DOHH2 (cell line): Measurements from ENCODE around the gene TBPL1.

ENCODE experiments used
- H3F3A ChIP-seq: fragments of 200-600 bp; sonication (generic), shearing (Covaris generic); 2 replicates; pipeline ENCODE4 v1.6.0; 2016; ENCODE audit warnings: antibody characterized with exemption, mild to moderate bottlenecking; ENCODE audit not compliant: control insufficient read depth, insufficient read depth
- H3K27ac ChIP-seq: fragments of 200-600 bp; sonication (generic); 2 replicates; pipeline ENCODE4 v1.5.1; 2014; ENCODE audit warnings: low read depth, mild to moderate bottlenecking, low read length, moderate library complexity
- H3K27me3 ChIP-seq: fragments of 200-600 bp; sonication (generic); 2 replicates; pipeline ENCODE4 v1.6.1; 2014; ENCODE audit warnings: mild to moderate bottlenecking, low read length, mixed read lengths; ENCODE audit not compliant: control insufficient read depth
- H3K36me3 ChIP-seq: fragments of 200-600 bp; sonication (generic); 2 replicates; pipeline ENCODE4 v1.6.1; 2014; ENCODE audit warnings: mild to moderate bottlenecking, low read length, moderate library complexity, mixed read lengths; ENCODE audit not compliant: control insufficient read depth
- H3K4me1 ChIP-seq: fragments of 200-600 bp; sonication (generic); 2 replicates; pipeline ENCODE4 v1.6.1; 2014; ENCODE audit warnings: mild to moderate bottlenecking, low read length, mixed read lengths; ENCODE audit not compliant: control insufficient read depth
- H3K4me2 ChIP-seq: fragments of 200-600 bp; sonication (generic); 2 replicates; pipeline ENCODE4 v1.6.0; 2014; ENCODE audit warnings: mild to moderate bottlenecking, low read length, moderate library complexity
- H3K4me3 ChIP-seq: fragments of 200-600 bp; sonication (generic); 2 replicates; pipeline ENCODE4 v1.5.1; 2014; ENCODE audit warnings: mild to moderate bottlenecking, low read length, mixed read lengths
- H3K79me2 ChIP-seq: fragments of 200-600 bp; sonication (generic); 2 replicates; pipeline ENCODE4 v1.6.1; 2014; ENCODE audit warnings: mild to moderate bottlenecking, low read length, mixed read lengths; ENCODE audit not compliant: control insufficient read depth
- H3K9me2 ChIP-seq: fragments of 200-600 bp; sonication (generic); replicated peaks from 2 replicates; pipeline ENCODE4 v1.6.1; 2014; ENCODE audit warnings: mild to moderate bottlenecking, low read length, mixed read lengths; ENCODE audit not compliant: control insufficient read depth
- H3K9me3 ChIP-seq: fragments of 200-600 bp; sonication (generic); 2 replicates; pipeline ENCODE4 v1.6.1; 2014; ENCODE audit warnings: antibody characterized with exemption, low read length, mixed read lengths; ENCODE audit not compliant: control insufficient read depth, insufficient read depth
- H4K20me1 ChIP-seq: fragments of 200-600 bp; sonication (generic); 2 replicates; pipeline ENCODE4 v1.6.0; 2014; ENCODE audit warnings: low read depth, mild to moderate bottlenecking, antibody characterized with exemption, low read length, moderate library complexity; ENCODE audit not compliant: control insufficient read depth, insufficient read depth
- CTCF ChIP-seq: fragments of 200-600 bp; sonication (generic); IDR thresholded peaks from one replicate; pipeline ENCODE4 v1.5.1; 2014; ENCODE audit warnings: antibody characterized with exemption, mild to moderate bottlenecking, low read depth, low read length; ENCODE audit not compliant: poor library complexity, severe bottlenecking
- EZH2phosphoT487 ChIP-seq: fragments of 200-600 bp; sonication (generic); IDR thresholded peaks from 2 replicates; pipeline ENCODE4 v1.6.1; 2017; ENCODE audit warnings: borderline replicate concordance, mild to moderate bottlenecking, antibody characterized with exemption, low read length, moderate library complexity, mixed read lengths

TBPL1 gene

GRCh38 chr6:133983099-133983939 lies 30.3 kb downstream of the TBPL1 start:
- H3K4me1 ChIP-seq: no peaks in the 10 kb centered on the region
- H3K36me3 ChIP-seq: peaks cover 63% of the 10 kb centered on the region
- peaks cover 9% of the 10 kb centered on the region for H3K79me2 ChIP-seq
- no peak overlapping the region for H3K4me3 ChIP-seq
- peaks cover 2% of the 10 kb centered on the region; the same call in 1 of the 2 replicates for H4K20me1 ChIP-seq
- no peaks in the 10 kb centered on the region for H3K9me2 ChIP-seq
- no peaks in the 10 kb centered on the region for H3F3A ChIP-seq
- no peaks in the 10 kb centered on the region for H3K27me3 ChIP-seq
- no peak overlapping the region for H3K27ac ChIP-seq
- TF ChIP-seq EZH2phosphoT487: no peak
- TF ChIP-seq CTCF: no peak
- no peaks in the 10 kb centered on the region for H3K9me3 ChIP-seq
- H3K4me2 ChIP-seq: no peak overlapping the region

DNA sequence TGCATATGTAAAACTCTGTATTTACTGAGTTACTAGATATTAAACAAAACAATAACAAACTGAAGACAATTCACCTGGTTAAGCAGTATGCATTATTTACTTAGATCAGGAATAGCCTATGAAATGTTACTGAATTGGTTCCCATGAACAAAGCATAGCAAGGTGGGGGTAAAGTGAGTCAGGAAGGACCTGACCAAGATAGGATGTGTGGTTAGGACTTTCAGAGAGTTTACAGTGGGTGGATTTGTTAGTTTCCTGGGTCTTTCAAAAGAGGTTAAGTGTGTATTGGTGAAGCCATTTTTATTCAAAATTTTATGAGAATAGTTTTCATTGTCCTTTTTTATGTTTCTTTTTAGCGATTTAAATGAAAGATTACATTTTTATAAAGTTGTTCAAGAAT lies 32.9 kb downstream of the TBPL1 start:
- H3K27me3 ChIP-seq: no peaks in the 10 kb centered on the region
- H3K9me2 ChIP-seq: no peaks in the 10 kb centered on the region
- H3K27ac ChIP-seq: no peak overlapping the region
- TF ChIP-seq CTCF (no peak), EZH2phosphoT487 (no peak)
- H3K9me3 ChIP-seq: no peaks in the 10 kb centered on the region
- no peaks in the 10 kb centered on the region for H3K79me2 ChIP-seq
- H3F3A ChIP-seq: no peaks in the 10 kb centered on the region
- H3K4me3 ChIP-seq: no peak overlapping the region
- no peaks in the 10 kb centered on the region; the same call in 1 of the 2 replicates for H4K20me1 ChIP-seq
- no peak overlapping the region for H3K4me2 ChIP-seq
- no peaks in the 10 kb centered on the region for H3K4me1 ChIP-seq
- H3K36me3 ChIP-seq: peaks cover 59% of the 10 kb centered on the region

- H4K20me1 ChIP-seq: no peaks in the 10 kb centered on the region; the same call in 1 of the 2 replicates
- TF ChIP-seq EZH2phosphoT487: no peak
- no peak for TF ChIP-seq CTCF
- no peaks in the 10 kb centered on the region for H3K27me3 ChIP-seq
- H3K9me2 ChIP-seq: no peaks in the 10 kb centered on the region
- H3K4me1 ChIP-seq: no peaks in the 10 kb centered on the region
- H3K36me3 ChIP-seq: peaks cover 51% of the 10 kb centered on the region
- H3F3A ChIP-seq: no peaks in the 10 kb centered on the region
- H3K4me3 ChIP-seq: no peak overlapping the region
- no peaks in the 10 kb centered on the region for H3K79me2 ChIP-seq
- H3K27ac ChIP-seq: no peak overlapping the region
- no peaks in the 10 kb centered on the region for H3K9me3 ChIP-seq
- no peak overlapping the region for H3K4me2 ChIP-seq
These were observed 33.9 kb downstream of the TBPL1 start for GRCh38 chr6:133986942-133987341.
